Heart left ventricle (tissue), 13 donors: ENCODE measurements around the gene METRN.

ENCODE experiments used
- CTCF ChIP-seq, 12 donors: fragments of 200-600 bp; sonication (generic) in 4 of 12; IDR thresholded peaks; one replicate each; pipeline versions ENCODE4 v1.5.0 to v1.8.0; 2018 to 2022; ENCODE audit warnings: antibody characterized with exemption in 12 of 12, mild to moderate bottlenecking in 5 of 12
- POLR2A ChIP-seq, 2 donors: fragments of 450-650 bp; IDR thresholded peaks; one replicate each; pipeline ENCODE4 v1.6.1; 2017; ENCODE audit warnings: antibody characterized with exemption in 2 of 2, mild to moderate bottlenecking in 2 of 2, moderate library complexity in 2 of 2
- donor health status: ischemic (EF 13 %, LVEDD 7.1; RV severe dilation, severe dysfunction).
- donor health status: DM: no; HTN: yes; CAD: no.
- donor health status: DM: no; HTN: no; CAD: no.
- donor health status: ischemic (EF 25% LVEDD 6.9; RV normal size, moderate dysfunction).
- donor health status: ischemic (EF 25% LVEDD 5.7; RV mildly dilated, moderate dysfunction).
- donor health status: ischemic (EF 35%, LVEDD 5.7; RV mildly dilated, moderate dysfunction).
- donor health status: nonischemic (EF 11% LVEDD 7.7; RV severe dilation, severe dysfunction).
- donor health status: DM: yes; HTN: yes; CAD: no.
- donor health status: PGD.
- donor health status: ischemic (EF 29% LVEDD 5.4; RV normal size, mild dysfunction).
- donor health status: nonischemic (EF 23%, LVEDD 6.1; RV moderate dilation, normal function).

DNA sequence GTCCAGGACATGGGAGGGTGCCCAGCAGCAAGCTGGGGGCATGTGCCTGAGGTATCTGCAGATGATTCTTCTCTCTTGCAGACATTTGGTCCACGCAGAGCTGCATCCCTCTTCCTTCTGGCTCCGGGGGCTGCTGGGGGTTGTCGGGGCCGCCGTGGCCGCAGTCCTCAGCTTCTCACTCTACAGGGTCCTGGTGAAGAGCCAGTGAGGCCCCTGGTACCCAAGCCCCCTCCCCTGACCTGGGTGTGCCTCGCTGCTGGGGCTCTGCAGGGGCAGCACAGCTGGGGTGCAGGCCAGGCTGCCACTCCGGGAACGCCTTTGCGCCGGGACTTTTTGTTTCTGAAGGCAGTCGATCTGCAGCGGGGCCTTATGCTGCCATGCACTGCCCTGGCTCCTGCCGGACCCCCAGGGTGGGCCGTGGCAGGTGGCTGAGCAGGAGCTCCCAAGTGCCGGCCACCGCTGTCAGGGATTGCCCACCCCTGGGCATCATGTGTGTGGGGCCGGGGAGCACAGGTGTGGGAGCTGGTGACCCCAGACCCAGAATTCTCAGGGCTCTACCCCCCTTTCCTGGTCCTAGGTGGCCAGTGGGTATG is 41.4 kb upstream of the METRN start:
- TF ChIP-seq CTCF (IDR thresholded peaks at IDR 0.05) (no peak), POLR2A (IDR thresholded peaks at IDR 0.05) (no peak)
